Fibroblast of skin of right quadriceps (primary cell): ENCODE measurements around the gene CAMK1D.
A peak's percentile ranks its signal among the peaks of the same experiment; 100 is the strongest.
"Not testable (repeated sequence)": the region's sequence is repeated elsewhere in the genome, so short reads cannot be mapped to it uniquely, and the experiment has no call there.

Source experiments
- DNase-seq: peaks from one replicate; pipeline ENCODE4 v3.0.0-alpha.2; 2013

The CAMK1D gene

DNA sequence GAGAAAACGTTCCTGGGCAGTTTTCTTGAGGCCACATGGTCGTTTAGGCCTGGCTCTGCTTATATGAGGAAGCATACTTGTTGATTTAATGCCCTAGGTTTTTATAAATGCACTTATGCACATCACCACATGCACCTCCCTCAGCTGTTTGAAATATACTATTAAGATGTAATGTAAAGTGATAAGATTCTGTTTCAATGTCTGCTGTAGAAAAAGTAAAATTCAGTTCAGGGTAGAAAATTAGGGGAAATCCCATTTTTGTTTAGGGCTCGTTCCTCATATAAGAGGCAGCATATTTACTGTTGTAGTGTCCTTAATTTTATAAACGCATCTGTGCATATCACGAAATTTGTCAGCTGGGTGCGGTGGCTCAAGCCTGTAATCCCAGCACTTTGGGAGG, 7.8 kb upstream of the CAMK1D start:
- no peak for DNase-seq

- no peak for DNase-seq
Measured at GRCh38 chr10:12344375-12345110, 4.8 kb upstream of the CAMK1D start.

DNA sequence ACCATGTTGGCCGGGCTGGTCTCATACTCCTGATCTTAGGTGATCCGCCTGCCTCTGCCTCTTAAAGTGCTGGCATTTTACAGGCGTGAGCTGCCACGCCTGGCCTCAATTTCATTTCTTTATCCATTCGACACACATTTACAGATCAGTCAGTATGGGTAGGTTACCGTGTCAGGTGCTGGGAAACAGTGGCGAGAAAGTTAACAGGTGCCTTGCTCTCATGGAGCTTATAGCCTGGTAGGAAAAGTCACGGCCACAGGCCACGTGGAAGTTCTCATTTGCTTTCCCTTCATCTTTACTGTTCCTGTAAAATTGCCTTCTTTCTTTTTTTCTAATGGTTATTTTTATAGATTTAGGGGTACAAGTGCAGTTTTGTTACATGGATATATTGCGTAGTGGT, 2.6 kb upstream of the CAMK1D start:
- DNase-seq = no peak

- no peak for DNase-seq
Measured at GRCh38 chr10:12348294-12348869, 965 bp upstream of the CAMK1D start.

- no peak for DNase-seq
Measured at GRCh38 chr10:12349629-12350166, 351 bp downstream of the CAMK1D start.

GRCh38 chr10:12350167-12350872, 973 bp downstream of the CAMK1D start:
- peak; percentile 30 for DNase-seq

DNA sequence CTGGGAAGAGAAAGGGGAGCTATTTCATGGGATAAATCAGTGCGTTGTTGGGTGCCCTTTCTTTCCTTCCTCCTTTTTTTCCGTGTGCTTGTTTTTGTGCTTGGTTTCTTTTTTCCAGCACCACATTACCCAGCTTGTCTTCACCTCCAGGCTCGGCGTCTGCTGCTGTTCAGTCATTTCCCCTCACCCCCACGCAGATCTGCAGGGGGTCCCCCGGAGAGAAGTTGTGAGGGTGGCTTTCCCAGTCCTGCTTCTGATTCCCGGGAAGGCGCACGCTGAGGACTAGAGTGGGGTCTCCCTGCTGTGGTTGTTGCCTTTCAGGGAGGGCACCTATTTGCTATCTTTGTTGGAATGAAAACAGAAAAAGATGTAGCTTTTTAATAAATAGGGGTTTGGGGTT, 1.6 kb downstream of the CAMK1D start:
- DNase-seq = no peak

GRCh38 chr10:12351447-12351846, 2.1 kb downstream of the CAMK1D start:
- DNase-seq = no peak

GRCh38 chr10:12351889-12352288, 2.5 kb downstream of the CAMK1D start:
- no peak for DNase-seq

- no peak for DNase-seq
Measured at GRCh38 chr10:12353399-12354242, 4.3 kb downstream of the CAMK1D start.

GRCh38 chr10:12354696-12355095, 5.3 kb downstream of the CAMK1D start:
- not testable (repeated sequence) for DNase-seq

DNA sequence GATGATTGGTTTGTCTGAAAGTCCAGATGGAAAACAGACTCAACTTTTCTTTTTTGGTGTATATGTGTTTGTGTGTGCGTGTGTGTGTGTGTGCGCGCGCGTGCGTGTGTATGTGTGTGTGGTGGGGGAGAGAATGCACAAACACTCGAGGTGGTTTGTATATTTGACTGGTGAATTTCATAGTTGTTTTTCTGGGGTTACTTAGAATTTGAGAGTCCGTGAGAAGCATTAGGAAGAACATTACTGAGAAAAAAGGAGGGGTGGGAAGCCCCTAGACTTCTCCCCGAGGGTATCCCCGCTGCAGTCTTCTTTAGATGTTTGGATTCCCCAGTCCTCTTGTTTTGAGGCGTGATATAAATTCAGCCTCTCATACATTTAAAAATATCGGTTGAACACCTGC, 6.0 kb downstream of the CAMK1D start:
- DNase-seq = no peak

DNA sequence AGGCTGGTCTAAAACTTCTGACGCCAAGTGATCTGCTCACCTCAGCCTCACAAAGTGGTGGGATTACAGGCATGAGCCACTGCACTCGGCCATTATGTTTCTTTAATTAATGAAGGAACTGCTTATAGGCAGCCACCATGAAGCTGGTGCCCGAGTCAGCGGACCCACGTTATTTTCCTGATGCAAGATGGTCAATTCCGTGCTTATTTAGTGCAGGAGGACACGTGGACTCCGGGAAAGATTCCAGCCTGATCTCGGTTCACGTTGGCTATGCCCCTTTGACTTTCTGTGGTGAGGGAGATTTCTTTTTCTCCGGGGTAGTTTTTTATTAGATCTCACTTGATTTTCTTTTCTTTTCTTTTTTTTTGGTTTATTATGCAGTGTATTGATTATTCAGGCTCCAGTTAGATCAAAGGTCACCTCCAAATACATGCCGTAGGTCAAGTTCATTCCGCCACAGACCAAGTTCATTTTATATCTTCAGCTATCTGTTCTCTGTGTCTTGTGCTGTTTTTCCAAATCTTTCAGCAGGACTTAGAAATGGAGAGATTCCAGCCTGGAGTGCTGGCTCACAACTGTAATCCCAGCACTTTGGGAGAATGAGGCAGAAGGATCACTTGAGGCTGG, 8.3 kb downstream of the CAMK1D start:
- no peak for DNase-seq

DNA sequence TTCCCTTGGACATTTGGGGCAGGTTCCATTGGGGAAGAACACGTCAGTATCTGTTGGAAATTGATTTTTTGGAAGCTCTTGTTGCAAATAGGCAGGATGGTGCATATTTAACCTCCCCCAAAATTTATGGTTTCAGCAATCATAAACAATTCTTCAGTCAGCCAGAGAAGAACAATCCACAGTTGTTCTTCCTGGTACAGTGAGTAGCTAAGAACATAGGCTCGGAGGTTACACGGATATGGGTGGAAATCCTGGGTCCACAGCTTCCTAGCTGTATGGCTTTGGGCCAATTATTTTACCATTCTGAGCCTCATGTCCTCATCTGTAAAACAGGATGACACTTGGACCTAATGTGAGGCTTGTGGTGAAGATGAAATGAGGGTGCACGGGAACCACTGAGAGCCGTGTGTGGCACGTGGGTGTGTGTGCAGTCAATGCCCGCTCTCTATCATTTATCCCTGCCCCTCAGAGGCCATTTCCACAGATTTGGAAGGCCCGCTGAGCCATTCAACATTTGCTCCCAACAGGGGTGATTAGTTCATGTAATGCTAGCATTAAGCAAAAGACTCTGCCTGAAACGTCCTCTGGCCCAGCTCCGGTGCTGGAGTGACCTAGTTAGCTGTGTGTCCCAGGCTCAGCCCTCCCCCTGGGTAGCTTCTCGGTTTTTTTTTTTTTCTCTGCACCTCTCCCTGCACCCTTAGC, 9.7 kb downstream of the CAMK1D start:
- DNase-seq = no peak

GRCh38 chr10:12360461-12360860, 11.1 kb downstream of the CAMK1D start:
- no peak for DNase-seq

DNA sequence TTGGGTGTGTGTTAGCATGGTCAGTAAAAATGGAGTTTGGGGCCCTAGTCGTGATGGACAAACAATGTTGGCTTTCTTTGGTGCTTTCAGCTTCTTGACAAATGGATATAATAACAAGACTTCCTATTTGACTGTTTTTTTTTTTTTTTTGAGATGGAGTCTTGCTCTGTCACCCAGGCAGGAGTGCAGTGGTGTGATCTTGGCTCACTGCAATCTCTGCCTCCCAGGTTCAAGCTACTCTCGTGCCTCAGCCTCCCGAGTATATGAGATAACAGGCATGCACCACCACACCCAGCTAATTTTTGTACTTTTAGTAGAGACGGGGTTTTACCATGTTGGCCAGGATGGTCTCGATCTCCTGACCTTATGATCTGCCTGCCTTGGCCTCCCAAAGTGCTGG, 11.8 kb downstream of the CAMK1D start:
- DNase-seq = not testable (repeated sequence)

GRCh38 chr10:12364559-12364958, 15.2 kb downstream of the CAMK1D start:
- DNase-seq = no peak

- DNase-seq = no peak
Measured at GRCh38 chr10:12367272-12367671, 17.9 kb downstream of the CAMK1D start.

GRCh38 chr10:12369982-12370381, 20.6 kb downstream of the CAMK1D start:
- no peak for DNase-seq

- DNase-seq = no peak
Measured at GRCh38 chr10:12372846-12373245, 23.5 kb downstream of the CAMK1D start.

DNA sequence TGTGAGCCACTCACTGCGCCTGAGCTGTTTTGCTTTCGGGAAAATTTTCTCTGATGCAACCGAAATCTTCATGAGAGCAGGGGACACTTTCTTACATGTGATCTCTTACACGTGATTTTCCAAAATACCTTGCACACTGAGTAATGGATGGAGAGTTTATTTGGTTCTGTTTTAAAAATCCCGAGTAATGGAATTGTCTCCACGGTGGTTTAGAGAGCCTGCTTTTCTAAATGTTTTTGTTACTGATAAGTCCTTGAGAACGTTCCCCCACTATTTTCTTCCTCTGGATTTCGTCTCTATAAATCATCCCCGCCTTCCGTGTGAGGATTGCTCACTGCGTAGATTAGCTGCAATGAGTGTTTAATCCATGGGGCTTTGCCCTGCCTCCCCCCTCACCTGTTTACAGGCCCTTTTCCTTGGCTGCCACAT, 25.7 kb downstream of the CAMK1D start:
- DNase-seq = no peak

GRCh38 chr10:12376211-12376610, 26.9 kb downstream of the CAMK1D start:
- DNase-seq = no peak
